Limb (tissue), 2 donors: ENCODE results near the gene PTGS2.

Experiments
- DNase-seq, 2 donors: peaks; one replicate each; pipeline ENCODE4 v3.0.0-alpha.2; 2016; ENCODE audit errors: extremely low spot score in 2 of 2

Gene PTGS2

GRCh38 chr1:186680245-186681061 lies at the start of gene PTGS2:
Gene PTGS2 (minus strand): TSS chr1:186680423. CDS start chr1:186680290, 133 bp downstream.
- DNase-seq, result peak; percentile 81

GRCh38 chr1:186722711-186723309 lies 42.6 kb upstream of the PTGS2 start:
- no peak for DNase-seq

GRCh38 chr1:186717286-186717685 lies 37.1 kb upstream of the PTGS2 start:
- DNase-seq, result no peak

- peak in 1 of 2 donors; percentile 4 for DNase-seq
Measured at GRCh38 chr1:186715887-186716809, 35.9 kb upstream of the PTGS2 start.

GRCh38 chr1:186710696-186711095 lies 30.5 kb upstream of the PTGS2 start:
- DNase-seq, result no peak

GRCh38 chr1:186708694-186709097 lies 28.5 kb upstream of the PTGS2 start:
- no peak for DNase-seq

GRCh38 chr1:186703209-186703766 lies 23.1 kb upstream of the PTGS2 start:
- DNase-seq, result no peak

- DNase-seq, result no peak
Measured at GRCh38 chr1:186700722-186701121, 20.5 kb upstream of the PTGS2 start.

- DNase-seq, result no peak
Measured at GRCh38 chr1:186699519-186699918, 19.3 kb upstream of the PTGS2 start.

GRCh38 chr1:186689907-186690306 lies 9.7 kb upstream of the PTGS2 start:
- no peak for DNase-seq

- DNase-seq, result no peak
Measured at GRCh38 chr1:186689376-186689775, 9.2 kb upstream of the PTGS2 start.

- DNase-seq, result no peak
Measured at GRCh38 chr1:186683652-186684410, 3.6 kb upstream of the PTGS2 start.

- DNase-seq, result peak in 1 of 2 donors; percentile 42
Measured at GRCh38 chr1:186682736-186683135, 2.5 kb upstream of the PTGS2 start.

- DNase-seq, result no peak
Measured at GRCh38 chr1:186681801-186682200, 1.6 kb upstream of the PTGS2 start.

GRCh38 chr1:186681121-186681520 lies 898 bp upstream of the PTGS2 start:
- no peak for DNase-seq

- DNase-seq, result no peak
Measured at GRCh38 chr1:186679924-186680244, 339 bp downstream of the PTGS2 start.

- DNase-seq, result no peak
Measured at GRCh38 chr1:186678155-186678554, 2.1 kb downstream of the PTGS2 start.

- no peak for DNase-seq
Measured at GRCh38 chr1:186672596-186672995, 7.6 kb downstream of the PTGS2 start.

- no peak for DNase-seq
Measured at GRCh38 chr1:186672131-186672530, 8.1 kb downstream of the PTGS2 start.

GRCh38 chr1:186671136-186671825 lies 8.9 kb downstream of the PTGS2 start:
- no peak for DNase-seq
